ENCODE data around the gene RCOR3.

Gene RCOR3

GRCh38 chr1:211324992-211325775 lies 66.0 kb downstream of the RCOR3 start:
- DNase-seq (ENCODE audit: low spot score), result no peak

GRCh38 chr1:211326140-211326527 lies 67.0 kb downstream of the RCOR3 start:
- DNase-seq (ENCODE audit: low spot score), result no peak

DNA sequence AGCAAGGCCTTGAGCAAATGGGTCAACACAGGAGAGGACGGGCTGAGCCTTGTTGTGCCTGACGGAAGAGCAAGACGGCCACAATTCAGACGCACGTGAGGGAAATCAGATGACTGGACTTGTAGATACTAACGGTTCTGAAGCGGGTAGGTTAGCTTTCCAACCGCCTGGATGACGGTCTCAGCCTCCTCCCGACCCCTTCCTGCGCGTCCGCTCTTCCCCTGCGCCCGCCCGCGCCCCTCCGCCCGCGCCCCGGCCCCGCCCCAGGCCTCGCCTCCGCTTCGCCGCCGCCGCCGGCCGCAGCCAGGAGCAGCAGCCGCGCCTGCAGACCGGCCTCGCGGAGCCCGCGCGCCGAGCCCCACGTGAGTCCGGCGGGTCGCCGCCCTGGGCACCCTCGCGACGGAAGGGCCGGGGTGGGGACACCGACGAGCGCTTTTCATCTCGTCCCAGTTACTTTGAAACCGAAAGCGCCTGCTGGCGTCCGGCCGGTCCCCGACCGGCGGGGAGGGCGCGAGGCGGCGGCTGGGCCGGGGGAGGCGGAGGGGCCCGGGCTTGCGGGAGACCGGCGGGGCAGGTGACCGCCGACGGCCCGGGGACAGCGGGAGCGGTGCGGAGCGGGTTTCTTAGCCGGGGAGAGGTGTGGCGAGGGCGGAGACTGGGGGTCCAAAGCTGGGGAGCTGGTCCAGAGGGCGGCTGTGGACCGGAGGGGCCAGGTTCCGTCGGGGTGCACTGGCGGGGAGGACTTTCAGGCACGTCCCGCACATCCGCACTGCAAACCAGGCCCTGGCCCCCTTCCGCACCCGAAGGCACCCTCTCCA lies 67.6 kb downstream of the RCOR3 start, which contains the start of gene TRAF5:
Gene TRAF5, plus strand, starts transcription at position 306 of the 818 bp plus-strand sequence. CDS start 26,407 bp downstream, outside the sequence.
- DNase-seq (ENCODE audit: low spot score), result peak; percentile 45

DNA sequence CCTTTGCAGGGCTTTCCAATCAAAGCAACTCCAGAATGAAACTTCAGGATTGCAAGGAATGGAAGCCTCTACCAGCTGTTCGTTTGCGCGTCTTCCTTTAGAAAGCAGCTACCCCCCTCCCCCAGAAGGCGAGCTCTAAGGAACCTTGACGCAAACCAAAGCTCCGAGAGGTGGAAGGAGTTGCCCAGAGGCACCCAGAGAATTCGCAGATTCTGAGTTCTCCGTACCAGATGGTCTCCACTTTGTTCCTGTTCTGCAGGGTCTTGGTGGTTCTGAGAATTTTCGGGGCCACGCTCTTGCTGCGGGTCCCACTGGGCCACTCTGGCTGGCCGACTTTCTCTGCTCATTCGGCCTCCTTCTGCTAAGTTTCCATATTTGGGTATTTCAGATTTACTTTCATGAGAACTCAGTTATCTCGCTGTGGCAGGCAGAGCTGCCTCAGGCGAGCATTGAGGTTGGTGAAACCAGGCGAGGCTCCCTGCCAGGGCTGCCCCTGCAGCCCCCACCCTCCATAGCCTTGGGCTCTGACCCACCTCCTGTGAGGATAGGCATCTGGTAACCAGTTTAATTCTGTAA lies 68.3 kb downstream of the RCOR3 start:
- DNase-seq (ENCODE audit: low spot score), result peak; percentile 57

DNA sequence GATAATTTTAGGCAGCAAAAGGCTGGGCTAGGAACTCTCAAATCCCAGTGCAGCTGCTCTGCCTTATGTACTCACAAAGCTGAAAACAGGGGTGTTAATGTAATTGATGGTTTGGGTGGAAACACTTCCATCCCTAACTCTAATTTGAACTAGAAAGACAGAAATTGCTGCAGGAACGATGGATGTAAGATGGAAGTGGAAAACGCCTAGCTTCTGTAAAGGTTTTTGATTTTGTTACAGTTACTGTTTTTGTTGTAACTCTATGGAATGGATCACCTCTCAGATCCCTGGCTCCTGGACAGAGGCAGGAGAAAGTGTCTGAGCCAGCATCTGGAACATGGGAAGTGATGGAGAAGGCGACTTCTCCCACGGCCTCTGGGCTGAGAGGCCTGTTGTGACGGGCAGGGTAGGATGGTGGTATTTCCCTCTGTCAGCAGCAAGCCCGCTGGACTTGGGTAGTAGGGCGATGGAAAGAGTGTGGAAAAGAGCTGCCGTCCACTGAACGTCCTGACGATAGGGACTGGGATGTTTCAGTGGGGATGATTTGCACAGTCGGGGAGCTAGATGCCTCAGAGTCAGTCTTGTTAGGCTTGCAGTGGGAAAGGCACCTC lies 69.0 kb downstream of the RCOR3 start:
- DNase-seq (ENCODE audit: low spot score), result no peak

- no peak for DNase-seq (ENCODE audit: low spot score)
Observed at GRCh38 chr1:211328866-211329475, 69.8 kb downstream of the RCOR3 start.

- DNase-seq (ENCODE audit: low spot score), result no peak
Observed at GRCh38 chr1:211329764-211330201, 70.6 kb downstream of the RCOR3 start.

DNA sequence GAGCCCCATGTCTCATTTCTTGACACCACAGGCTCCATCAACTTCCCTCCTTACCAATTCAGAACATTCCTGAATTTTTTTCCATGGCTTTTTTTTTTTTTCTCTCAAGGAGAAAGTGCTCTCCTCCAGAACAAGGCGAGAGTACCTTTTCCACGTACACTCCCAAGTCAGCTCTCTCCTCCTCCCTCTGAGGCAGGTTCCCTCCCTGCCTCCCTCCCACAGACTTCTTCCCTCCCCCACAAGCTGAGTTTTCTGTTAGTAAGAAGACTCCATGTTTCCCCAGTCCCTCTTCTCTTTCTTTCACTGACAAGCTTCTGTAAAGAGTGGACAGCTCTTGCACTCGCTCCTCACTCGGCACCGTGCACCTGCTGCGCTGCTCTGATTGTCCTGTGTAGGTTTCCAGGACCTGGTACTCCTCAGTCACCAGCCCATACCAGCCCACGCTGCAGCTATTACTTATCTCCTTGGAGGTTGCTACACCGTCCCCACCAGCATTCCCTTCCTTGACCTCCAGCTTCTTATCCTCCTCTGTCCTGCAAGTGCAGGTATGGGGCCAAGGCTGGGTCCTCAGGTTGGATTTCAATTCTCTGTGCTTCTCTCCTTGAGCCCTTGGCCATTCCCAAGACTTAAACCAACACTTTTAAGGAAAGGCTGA lies 71.2 kb downstream of the RCOR3 start:
- DNase-seq (ENCODE audit: low spot score), result no peak

DNA sequence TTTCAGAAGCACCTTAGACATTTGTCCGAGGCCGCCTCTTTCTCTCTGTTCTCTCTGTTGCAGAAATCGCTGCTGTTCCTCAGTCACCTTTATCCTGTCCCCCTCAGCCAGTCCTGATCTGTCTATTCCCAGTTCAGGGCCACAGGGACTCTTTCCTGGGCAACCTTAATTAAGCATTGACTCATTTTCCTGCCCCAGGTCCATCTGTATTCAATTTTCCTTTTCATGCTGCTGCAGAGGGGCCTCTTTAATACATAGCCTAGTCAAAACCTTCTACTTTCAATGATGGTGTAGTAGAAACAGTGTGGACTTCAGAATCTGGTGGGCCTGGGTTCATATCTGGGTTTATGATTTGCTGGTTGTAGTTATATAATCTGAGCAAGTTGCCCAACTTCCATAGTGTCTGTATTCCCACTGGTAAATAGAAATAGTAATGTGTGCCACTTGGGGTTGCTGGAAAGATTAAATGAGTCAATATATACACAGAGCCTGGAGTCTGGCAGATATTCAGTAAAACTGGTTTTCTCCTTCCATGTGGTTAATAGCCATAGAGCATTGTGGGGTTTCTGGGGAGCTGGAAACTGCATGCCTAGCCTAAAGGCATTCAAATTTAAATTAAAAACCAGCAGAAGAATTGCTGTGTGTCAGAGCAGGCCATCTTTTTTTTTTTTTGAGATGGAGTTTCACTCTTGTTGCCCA lies 72.0 kb downstream of the RCOR3 start:
- peak; percentile 58 for DNase-seq (ENCODE audit: low spot score)

GRCh38 chr1:211332036-211332616 lies 73.0 kb downstream of the RCOR3 start:
- DNase-seq (ENCODE audit: low spot score), result no peak

GRCh38 chr1:211332830-211333229 lies 73.7 kb downstream of the RCOR3 start:
- DNase-seq (ENCODE audit: low spot score), result no peak

DNA sequence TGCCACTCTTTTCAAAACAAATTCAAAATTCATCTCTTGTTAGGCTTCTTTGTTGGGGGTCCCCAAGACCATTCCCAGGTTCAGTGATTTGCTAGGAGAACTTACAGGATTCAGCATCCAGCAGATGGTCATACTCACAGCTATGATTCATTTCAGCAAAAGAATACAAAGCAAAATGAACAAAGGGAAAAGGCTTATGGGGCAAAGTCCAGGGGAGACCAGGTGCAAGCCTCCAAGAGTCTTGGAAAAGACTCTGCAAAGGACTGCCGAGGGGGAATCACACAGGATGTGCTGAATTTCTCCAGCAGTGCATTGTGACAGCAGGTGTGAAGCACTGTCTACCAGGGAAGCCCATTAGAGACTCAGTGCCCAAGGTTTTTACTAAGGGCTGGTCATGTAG lies 74.7 kb downstream of the RCOR3 start:
- DNase-seq (ENCODE audit: low spot score), result no peak

DNA sequence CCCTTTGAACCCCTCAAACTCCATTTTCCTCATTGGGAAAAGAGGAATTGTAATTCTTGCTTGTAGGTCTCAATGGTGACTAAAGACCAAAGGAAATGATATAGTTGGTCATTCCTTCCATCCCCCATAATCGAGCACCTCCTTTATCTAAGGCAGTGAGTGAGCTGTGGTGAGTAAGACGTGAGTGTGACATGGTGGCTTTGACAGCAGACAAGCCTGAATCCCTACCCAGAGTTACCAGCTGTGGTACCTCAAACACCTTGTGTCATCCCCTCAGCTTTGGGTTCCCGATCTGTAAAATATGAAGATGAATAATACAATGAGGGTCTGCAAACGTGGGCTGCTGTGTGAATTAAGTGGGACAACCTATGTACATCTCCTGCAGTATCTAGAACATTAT lies 75.8 kb downstream of the RCOR3 start:
- no peak for DNase-seq (ENCODE audit: low spot score)

DNA sequence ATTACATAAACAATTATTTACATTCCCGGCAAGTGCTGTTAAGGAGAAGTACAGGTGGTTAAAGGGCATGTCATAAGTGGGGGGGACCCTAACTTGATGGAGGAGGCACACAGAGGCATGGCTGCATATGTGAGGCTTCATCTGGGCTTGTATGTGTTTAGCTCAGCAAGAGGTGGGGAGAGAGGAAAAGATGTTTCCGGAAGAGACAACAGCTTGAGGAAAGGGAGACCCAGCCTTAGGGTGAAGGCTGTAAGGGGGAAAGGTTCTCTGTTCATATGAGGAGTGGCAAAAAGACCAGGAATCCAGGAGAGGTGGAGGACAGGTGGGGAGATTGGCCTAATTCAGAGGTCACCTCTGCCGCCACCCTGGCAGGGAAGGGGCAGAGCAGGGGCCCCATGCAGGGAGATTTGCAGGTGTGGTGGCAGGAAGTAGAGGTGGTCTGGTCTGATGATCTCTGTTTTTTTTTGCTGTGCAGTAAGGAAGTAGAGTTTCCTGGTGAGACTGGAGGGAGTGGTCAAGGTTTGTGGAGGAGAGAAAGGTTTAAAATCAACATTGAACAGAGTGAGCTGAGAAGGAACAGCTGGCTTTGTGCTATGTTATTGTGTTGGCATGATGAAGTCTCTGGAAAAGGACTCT lies 76.5 kb downstream of the RCOR3 start:
- no peak for DNase-seq (ENCODE audit: low spot score)

GRCh38 chr1:211336161-211336560 lies 77.0 kb downstream of the RCOR3 start:
- no peak for DNase-seq (ENCODE audit: low spot score)

- DNase-seq (ENCODE audit: low spot score), result no peak
Observed at GRCh38 chr1:211336775-211337174, 77.6 kb downstream of the RCOR3 start.

- DNase-seq (ENCODE audit: low spot score), result no peak
Observed at GRCh38 chr1:211337430-211338223, 78.5 kb downstream of the RCOR3 start.

- no peak for DNase-seq (ENCODE audit: low spot score)
Observed at GRCh38 chr1:211338224-211338620, 79.1 kb downstream of the RCOR3 start.

DNA sequence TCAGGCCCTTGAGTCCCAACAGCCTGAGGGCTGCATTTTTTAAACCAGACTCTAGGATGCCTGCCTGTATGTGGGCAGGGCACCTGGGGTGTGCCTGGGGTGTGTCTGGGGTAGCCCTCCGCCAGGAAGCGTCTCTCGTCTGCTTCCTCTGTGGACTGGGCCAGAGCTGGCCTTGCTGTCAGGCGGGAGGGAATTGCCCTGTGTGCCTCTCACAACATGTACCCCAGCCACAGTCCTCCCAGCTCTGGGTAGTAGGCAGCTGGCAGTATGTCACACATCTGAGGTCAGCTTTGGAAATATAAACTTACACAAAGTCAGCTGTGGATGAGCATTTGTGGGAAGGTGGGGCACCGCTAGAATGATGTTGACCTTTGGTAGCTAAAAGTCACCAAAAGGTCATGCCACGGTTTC lies 80.5 kb downstream of the RCOR3 start:
- no peak for DNase-seq (ENCODE audit: low spot score)
